ENCODE measurements around the gene PKN2.

GRCh38 chr1:88685259-88685620 lies 1.2 kb downstream of the PKN2 start:
- TF ChIP-seq CTCF (IDR thresholded peaks at IDR 0.05; ENCODE audit: low read length) (no peak), EZH2 (optimal IDR thresholded peaks at IDR 0.05; ENCODE audit: low read depth, low read length) (no peak), EZH2phosphoT487 (IDR thresholded peaks at IDR 0.05; ENCODE audit: low read length) (no peak)
